HG03571 (cell line): ENCODE results near the gene MSLN.
A peak's percentile ranks its signal among the peaks of the same experiment; 100 is the strongest.

Source experiments
- ATAC-seq: cut with Tn5 transposase; IDR thresholded peaks from one replicate; pipeline ENCODE4 v1.9.1; 2021; ENCODE audit not compliant: unreplicated experiment

The MSLN gene

DNA sequence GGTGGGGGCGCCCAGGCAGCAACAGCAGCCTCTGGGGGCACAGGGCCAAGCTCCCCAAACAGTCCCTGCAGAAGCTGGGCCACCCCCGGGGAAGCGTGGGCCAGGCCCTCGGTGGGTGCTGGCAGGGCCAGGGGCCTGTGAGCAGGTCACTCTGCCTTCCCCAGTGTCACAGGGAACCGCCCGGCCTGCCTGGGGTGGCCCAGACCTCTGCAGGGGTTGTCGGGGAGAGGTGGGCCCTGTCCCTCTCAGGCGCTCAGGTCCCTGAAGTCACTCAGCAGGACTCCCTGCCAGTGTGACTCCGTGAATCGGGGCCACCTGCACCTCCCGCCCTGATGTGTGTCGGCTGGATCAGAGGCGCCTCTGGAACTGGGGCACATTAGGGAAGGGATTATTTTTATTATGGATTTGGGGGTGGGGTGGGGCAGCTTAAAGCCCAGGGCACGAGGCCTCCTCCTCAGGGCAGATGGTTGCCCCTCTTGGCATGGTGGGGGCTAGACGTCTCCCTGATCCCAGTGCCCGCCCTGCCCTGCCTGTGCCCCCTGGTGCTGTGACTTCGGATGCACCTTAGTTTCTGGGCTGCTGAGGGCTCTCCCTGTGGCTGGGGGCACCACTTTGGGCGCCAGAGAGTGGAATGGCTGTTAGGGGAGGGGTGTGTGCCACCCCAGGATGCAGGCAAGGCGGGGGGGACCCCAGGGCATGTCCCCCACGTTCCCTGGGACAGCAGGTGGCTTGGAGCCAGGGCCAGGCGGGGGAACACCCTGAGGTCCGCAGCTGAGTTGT, 41.2 kb downstream of the MSLN start:
- ATAC-seq, result no peak

DNA sequence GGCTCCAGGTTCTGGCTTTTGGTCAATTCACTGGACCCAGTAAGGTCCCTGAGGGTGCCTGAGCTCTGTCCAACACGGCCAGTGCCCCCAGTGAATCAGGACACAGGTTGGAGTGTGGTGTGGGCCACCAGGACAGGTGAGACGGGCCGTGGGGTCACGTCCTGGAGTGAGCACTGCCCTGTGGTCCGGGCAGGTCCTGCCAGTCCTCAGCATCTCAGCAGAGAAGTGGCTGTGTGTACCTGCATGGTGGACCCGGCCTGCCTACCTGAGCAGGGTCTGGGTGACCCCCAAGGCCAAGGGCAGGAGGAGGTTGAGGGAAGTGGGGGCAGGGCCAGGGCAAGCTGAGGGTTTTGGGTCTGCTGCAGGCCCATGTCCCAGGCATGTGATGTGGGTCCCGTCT, 41.9 kb downstream of the MSLN start:
- no peak for ATAC-seq

DNA sequence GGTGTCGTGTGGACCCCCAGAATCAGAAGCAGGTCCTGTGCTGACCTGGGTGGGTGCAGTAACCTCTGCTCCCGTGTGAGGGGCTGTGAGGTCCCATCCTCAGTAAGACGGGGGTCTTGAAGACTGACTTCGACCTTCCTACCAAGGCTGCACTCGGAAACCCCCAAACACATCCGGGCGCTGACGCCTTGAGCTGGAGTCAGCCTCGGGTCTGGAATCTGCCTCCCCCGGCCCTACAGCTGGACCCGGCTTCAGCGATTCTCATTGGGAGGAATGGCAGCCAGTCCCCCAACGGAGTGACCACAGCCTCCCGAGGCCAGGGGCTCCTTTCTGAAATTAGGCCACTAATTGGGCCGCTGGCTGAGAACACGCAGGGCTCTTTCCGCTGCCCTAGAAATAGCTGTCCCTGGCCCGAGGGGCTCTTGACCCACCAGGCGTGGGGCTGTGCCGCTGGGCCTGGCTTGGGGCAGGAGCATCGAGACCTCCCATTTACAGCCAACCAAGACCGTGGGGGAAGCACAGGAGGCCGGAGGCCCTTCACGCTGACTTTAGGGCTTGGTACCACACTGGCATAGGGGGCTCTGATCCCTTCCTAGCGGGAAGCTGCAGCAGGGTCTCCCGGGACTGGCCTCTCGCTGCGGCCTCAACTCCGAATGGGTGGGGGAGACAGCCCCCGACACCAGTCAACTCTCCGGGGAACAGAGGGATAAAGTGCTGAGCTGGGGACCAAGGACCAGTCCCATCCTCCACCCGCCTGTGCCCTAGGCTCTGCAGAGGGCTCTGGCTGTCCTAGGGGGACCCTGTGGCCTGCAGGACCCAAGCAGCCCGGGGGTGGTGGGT, 42.6 kb downstream of the MSLN start:
- no peak for ATAC-seq

DNA sequence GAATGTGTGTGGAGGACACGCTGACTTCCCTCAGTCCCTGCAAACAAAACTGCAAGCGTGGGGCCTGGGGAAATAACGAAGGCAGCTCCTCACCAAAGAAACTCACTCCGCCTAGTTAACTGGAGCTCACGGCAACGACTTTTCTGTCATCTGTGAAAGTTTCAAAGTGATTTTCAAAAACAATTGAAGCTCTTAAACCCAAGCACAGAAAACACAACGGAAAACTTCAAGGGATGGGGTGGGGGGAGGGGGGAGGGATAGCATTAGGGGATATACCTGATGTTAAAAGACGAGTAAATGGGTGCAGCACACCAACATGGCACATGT, 43.2 kb downstream of the MSLN start:
- ATAC-seq, result no peak

DNA sequence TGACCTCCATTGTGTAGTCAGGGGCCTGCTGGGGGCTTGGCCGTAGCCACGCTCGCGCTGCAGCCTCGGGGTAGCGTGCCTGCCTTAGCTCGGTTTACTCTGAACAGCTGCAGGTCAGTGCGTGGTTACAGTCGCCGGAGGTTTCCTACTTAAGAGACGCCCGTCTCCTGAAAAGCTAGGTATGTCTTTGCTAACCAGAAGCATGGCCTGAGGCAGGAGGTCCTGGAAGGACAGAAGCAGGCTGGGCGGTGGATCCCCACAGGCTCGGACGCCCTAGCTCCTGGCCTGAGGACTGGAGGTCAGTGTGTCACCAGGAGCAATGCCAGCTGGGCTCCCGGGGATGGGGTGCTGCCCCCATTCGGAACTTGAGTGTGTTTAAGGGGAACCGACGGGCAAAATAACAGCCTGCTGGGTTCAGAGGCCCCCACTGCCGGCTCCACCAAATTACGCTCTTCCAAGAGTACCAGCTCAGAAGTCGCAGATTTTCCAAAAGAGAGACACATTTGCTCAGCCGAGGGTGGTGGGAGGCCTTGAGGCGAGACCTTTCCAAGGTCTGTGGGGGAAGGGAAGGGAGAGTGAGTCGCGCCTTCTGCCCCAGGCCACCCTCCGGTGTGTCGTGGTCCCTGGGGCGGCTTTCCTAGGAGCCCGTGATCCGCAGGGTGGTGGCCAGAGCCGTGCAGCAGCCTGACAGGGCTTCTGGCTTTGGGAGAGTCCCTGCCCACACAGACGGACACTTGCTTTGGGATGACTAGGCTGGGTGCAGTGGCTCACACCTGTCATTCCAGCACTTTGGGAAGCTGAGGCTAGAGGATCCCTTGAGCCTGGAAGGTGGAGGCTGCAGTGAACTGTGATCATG, 43.9 kb downstream of the MSLN start:
- ATAC-seq, result no peak

DNA sequence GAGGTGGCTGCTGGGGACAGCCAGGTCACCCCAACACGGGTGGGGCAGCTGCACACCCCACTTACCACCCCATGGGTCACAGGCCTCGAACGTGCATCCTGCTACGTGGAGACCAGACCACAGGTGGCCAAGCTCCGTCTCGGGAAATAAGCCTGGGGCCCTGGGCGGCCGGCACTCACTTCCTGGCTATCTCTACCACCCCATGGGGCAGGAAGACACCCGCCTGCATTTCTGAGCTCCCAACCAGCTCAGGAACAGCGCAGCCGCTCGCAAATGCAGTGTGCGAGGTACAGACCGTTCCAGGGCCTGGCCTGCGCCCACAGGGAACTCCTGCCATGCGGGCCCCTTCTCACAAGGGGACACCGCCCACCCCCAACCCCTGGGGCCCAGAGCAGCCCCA, 44.9 kb downstream of the MSLN start:
- no peak for ATAC-seq

DNA sequence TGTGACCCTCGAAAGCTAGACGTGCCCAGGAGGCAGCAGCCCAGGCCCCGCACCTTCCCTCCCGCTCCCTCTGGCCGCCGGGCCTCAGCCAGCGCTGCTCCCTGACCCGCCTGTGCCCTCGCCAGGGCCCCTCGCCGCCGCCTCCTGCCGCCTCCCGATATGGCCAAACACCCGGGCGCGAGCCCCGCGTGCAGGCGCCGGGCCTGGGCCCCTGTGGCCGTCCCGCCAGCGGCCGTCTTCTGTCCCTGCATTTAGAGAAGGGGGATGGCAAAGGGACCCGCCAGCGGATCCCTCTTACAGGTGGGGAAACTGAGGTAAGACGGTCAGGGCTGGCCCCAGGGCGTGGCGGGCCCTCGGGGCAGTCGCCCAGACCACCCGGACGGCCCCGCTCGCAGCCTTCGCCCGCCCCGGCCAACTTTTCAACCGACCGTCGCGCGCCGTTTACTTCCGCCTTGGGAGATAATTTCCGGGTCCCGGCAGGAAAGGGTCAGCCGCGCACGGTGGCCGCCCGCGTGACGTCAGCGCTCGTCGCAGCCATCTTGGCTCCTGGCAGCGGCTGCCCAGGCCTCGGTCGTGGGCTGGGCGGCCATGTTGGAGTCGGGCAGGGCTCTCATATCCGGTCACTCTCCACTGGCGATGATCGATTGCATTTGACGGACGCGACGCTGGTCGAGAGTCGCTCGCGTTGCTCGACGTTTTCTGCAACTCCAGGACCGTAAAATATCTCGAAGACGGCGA, 47.0 kb downstream of the MSLN start:
- peak; percentile 90 for ATAC-seq

DNA sequence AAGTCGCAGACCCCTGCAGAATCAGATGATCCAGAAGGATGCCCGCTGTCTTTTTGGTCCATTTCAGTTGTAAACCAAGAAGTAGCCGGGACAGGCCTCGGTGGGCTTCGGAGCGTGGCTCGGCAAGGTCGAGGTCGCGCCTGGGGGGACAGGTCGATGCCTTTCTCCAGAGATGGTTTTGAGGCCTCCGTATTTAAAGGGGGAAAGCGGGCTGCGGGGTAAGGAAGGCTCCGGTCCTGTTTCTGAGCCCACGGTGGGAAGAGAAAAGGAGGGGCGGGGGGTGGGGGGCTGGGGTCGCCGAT, 47.5 kb downstream of the MSLN start:
- no peak for ATAC-seq

DNA sequence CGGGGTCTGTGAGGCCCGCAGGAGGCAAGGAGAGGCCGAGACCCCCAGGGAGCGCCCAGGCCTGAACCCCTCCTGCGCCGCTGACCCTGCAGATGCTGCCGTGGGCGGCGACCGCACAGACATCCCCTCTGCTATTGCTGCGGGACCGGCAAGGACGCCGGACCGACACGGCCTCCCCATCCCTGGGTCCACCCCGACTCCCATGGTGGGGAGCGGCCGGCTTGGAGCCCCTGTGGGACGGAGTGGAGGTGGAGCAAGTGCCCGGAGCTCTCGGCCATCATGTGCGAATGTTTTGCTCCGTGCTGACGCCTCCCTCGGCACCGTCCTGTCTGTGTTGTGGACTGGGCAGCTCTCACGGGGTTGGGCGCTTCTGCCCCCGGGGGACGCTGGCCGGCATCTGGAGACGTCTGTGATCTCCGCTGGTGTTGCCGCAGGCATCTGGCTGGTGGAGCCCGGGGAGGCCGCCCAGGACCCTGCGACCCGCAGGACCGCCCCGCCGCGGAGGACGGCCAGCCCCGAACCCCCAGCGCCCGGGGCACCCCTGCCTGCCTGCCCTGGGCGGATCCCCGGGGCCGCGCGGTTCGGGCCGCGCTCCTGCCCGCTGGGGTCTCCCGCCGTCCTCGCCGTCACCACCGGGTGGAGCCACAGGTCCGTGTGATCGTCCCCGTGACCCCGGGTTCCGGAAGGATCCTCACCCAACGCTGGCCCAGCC, 52.8 kb downstream of the MSLN start:
- no peak for ATAC-seq

DNA sequence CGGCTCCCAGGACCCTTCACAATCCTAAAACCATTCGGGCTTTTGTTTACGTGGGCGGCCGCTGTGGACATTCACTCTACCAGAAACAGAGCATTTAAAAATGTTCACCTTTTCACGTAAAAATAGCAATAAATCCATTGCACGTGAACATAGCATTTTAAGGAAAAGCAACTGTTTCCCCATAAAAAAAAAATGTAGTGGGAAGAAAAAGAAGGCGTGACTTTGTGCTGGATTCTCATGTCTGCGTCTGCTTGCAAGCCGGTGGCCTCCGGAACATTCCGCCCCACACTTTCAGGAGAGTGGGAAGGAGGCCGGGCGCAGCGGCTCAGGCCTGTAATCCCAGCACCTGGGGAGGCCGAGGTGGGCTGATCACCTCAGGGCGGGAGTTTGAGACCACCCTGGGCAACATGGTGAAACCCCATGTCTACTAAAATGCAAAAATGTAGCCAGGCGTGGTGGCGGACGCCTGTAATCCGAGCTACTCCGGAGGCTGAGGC, 53.4 kb downstream of the MSLN start:
- ATAC-seq, result no peak

DNA sequence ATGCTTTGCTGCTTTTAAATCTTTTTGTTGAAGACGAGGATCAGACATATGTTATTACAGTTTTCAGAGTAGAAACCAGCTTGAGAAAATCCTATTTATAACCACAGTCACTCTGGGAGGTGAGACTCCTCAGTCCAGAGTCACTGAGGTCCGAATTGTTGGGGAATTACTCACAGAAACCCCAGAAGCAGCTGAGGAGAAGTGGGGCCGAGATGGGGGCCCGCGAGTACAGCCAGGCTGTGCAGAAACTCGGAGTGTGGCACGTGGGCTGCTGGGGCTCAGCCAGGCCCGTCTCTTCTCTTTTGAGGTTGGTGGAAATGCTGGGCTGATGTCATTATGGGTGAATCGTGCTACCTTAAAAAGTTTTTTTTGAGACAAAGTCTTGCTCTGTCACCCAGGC, 54.4 kb downstream of the MSLN start:
- no peak for ATAC-seq

DNA sequence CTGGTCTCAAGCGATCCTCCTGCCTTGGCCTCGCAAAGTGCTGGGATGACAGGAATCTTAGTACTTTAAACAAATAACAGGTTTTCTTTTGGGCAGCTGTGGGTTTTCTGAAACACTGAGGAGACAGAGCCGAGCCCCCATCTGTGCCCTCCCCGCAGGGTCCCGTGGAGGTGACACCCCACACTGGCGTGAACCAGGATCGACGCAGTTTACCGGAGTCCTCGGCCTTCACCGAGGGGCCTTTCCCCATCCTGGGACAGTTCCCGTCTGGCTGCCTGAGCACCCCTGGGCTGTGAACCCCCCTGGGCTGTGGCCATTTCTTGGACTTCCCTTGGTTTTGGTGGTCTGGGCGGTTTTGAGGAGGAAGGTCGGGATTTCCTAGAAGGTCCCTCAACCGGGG, 55.3 kb downstream of the MSLN start:
- ATAC-seq, result no peak

DNA sequence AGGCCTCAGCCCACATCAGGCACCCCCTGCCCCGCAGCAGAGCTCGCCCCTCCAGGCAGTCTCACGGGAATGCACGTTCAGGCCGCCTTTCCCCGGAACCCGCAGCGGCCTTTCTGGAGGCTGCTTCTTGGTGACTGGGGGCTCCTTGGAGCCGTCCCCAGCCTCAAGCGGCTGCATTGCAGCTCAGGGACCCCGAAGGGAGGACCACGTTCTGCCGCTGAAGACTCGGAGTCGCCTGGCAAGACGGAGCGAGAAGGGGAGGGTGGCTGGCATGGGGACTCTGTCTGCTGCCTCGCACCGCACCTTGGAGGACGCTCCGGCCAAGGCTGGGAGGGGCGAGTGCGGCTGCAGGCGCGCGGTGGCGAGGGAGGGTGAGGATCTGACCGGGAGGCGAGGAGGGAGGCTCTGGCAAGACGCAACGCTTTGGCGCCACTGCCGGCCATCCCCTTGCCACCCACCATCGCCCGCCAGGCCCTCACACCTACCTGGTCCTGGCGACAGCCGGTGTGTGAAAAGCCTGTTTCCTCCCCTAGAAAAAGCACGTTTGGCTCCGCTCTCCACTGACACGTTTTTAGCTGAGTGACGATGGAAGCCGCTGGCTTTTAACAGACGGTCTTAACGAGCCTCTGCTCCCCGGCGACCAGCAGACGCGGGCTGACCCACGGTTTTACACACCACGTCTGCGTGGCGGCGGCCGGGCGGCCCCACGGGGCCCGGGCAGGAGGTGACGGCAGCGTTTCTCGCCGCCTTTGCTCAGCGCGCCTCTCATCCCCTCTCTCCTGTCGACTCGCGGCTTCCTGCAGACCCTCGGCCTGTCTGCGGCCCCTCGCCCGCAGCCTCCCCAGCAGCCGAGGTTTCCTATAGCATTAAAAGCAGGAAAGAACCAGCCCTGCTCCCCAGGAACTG, 56.7 kb downstream of the MSLN start:
- no peak for ATAC-seq

DNA sequence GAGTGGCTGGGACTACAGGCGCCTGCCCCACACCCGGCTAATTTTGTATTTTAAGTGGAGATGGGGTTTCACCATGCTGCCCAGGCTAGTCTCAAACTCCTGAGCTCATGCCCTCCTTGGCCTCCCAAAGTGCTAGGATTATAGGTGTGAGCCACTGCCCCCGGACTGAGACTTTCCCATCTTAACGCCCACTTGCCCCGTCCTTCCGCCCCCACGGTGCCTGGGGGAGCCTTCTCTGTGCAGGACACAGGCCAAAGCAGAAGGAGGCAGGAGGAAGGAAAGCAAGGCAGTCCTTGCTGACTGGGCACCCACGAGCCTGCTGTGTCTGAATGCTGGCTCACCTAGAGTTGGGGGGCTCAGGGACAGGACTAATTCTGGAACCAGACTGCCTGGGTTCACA, 57.6 kb downstream of the MSLN start:
- ATAC-seq, result no peak
